Non-pigmented ciliary epithelial cell (primary cell): ENCODE measurements around the gene OR51T1.

Experiments
- DNase-seq: peaks from one replicate; pipeline ENCODE4 v3.0.0-alpha.2; 2010; ENCODE audit warnings: low read depth

The OR51T1 gene

GRCh38 chr11:4926608-4927007 is 44.9 kb downstream of the OR51T1 start:
- DNase-seq, result no peak
